Hepatocyte (in vitro differentiated cells): ENCODE results near the gene RYR3.

Experiments
- CTCF ChIP-seq: fragments of 200-600 bp; sonication (generic); IDR thresholded peaks from 2 replicates; pipeline ENCODE4 v1.5.1; 2016; ENCODE audit warnings: antibody characterized with exemption, mild to moderate bottlenecking; ENCODE audit not compliant: poor library complexity
- EZH2phosphoT487 ChIP-seq: fragments of 200-600 bp; sonication (generic); IDR thresholded peaks from one replicate; pipeline ENCODE4 v1.6.1; 2018; ENCODE audit warnings: antibody characterized with exemption, mild to moderate bottlenecking, low read depth, moderate library complexity; ENCODE audit not compliant: unreplicated experiment, severe bottlenecking

- TF ChIP-seq CTCF (no peak), EZH2phosphoT487 (no peak)
Measured at GRCh38 chr15:33371159-33371558, 60.4 kb downstream of the RYR3 start.
